Activated CD4-positive, alpha-beta T cell treated with anti-CD3 and anti-CD28 coated beads, Interleukin-2, amount 50 U/mL, for 16 hours (primary cell): ENCODE data around the gene TP63.

Experiments
- DNase-seq: peaks from one replicate; pipeline ENCODE4 v3.0.0-alpha.2; 2020

TP63 gene

DNA sequence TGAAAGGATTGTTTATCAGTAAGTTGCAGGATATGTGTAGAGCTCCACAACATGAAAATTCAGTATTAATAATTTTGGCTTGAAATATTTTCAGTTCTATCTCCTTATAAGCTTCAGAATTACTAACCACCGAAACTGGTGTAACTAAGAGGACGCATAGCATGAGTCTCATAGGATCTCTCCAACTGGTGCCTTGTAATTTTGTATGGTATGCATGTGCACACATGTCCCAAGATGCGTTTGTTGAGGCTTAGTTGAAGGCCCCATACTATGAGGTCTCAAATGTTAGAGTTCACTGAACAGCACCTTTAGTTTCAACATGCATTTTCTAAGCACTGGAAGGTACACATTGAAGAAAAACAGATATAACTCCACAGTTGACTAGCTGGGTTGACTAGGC lies 195.4 kb downstream of the TP63 start:
- DNase-seq: no peak

DNA sequence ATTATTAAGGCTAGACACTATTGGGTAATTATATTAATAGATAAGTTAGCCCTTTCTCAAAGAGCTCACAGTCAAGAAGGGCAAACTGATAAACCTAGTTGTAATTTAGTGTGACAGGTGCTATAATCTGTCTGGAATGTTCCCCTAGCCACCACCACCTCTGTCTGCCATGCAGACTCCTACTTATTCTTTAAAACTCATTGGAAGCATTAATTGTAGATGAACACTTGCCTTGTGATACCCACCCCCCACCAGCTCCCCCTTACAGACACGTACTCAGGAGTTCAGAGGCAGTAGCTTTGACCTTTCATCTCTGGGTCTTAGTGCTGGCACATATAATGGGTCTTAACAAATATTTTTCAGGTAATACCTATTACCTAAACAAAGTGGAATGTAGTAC lies 195.9 kb downstream of the TP63 start:
- DNase-seq: no peak

DNA sequence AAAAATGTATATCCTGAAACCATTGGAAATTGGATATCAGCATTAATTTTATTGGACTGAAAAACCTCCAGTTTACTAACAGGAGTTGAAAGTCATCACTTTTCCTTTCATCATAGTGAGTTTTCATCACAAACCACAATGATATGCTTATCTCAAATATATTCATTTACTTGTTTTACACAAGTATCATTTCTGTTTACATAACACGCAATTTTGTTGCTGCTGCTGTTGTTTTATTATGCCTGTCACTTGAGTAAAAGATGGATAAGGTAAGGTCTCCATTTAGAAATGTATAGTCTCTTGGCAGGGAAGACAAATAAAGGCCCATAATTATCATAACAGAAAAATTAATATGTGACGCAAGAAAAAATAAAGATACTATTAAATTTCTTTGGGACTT lies 199.2 kb downstream of the TP63 start:
- no peak for DNase-seq

DNA sequence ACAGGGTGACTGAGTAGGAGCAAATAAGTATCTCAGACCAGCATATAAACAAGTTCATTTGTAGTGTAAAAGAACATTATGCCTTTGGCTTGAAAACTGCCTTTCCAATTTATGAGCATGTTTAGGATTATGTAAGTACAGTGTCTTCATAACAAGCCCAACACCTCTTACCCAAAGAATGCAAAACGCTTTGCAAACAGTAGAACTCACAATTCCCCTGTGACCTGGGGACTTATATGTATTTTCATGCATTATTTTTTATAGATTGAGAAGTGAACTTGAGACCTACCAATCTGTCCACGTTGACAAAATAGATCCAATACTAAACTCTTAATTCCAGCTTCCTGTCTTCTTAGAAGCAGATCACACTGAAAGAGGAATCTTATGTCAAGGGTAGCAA lies 202.1 kb downstream of the TP63 start:
- no peak for DNase-seq

DNA sequence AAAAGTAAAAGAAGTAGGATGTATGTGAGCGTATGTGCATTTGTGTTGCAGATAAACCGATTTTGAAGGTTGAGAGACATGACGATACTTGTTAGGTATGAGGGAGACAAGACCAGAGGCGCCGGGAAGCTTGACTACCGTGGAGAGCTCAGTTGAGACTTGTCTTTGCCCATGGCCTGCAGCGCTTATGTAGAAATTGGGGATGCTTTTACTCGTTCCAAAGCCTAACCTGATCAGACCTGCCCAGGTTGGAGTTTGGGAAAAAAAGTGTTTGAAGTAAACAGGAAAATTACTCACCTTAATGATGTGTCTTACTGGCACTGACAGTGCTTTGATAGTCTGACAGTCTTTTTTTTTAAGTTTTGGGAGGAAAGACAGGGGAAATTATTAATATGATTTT lies 202.8 kb downstream of the TP63 start:
- no peak for DNase-seq

DNA sequence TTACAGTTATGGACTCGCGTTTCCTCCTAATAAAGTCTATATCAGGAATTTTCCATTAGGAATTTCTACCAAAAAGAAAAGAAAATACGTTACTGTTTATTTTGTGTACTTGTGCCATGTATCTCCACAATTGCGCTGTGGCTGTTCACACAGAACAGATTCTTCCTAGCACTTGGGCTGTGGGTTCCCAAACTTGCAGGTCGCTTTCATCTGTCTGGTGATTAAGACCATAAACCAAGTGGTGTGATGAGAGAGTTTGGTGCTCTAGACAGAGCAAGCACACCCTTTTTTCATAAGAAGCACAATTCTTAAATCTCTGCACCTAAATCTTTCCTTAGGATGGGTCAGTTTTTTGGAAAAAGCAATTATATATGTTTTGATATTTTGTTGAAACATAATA lies 203.3 kb downstream of the TP63 start:
- no peak for DNase-seq

DNA sequence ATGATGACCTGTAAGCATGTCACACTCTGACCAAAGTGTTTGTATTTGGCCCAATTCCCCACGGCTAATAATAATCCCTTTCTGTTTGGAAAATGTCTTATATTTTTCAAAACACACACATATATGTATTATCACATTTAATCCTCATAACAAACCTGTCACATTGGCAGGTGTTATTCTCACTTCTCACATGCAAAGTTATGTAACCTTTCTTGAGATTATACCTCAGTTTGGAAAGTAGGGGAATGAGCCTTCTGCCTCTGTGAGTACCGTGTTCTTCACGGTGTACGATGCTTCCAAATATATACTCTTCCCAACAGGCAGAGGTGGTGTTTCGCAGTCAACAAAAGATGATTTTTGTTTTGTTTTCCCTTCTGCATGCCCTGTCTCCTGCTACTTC lies 205.6 kb downstream of the TP63 start:
- no peak for DNase-seq

DNA sequence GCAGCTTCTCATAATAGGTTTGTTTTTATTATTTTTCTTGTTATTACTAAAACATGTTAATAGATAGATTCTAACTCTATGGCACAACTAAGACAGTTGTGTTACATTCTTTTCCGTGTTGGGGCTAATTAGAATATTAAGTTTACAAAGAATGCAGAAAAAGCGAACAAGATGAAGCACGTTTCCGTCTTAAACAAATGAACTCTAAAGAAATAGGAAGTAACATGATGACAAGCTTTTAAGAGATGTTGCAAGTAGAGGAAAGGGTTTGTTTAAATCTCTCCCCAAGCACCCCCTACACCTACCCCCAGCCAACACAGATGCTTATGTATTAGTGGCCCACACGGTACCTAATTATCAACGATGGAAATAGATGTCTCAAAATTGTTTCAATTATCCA lies 207.1 kb downstream of the TP63 start:
- no peak for DNase-seq

DNA sequence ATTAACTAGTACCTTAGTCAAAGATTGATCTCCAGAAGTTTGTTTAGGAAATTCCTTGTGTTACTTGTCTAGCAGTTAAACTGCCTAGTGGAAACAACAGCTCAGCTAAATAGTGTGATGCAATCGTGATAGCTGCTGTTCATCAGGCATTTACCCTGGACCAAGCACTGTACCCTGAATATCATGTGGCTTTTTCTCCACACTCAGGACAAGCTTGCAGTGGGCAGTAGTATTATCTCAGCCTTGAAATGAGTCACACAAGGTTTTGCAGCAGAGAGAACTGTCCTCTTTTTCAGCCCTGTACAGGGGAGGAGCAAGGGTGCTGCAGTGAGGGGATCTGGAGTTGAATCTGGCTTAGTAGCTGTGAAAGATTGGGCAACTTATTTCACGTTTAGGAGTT lies 208.4 kb downstream of the TP63 start:
- DNase-seq: peak; percentile 25

DNA sequence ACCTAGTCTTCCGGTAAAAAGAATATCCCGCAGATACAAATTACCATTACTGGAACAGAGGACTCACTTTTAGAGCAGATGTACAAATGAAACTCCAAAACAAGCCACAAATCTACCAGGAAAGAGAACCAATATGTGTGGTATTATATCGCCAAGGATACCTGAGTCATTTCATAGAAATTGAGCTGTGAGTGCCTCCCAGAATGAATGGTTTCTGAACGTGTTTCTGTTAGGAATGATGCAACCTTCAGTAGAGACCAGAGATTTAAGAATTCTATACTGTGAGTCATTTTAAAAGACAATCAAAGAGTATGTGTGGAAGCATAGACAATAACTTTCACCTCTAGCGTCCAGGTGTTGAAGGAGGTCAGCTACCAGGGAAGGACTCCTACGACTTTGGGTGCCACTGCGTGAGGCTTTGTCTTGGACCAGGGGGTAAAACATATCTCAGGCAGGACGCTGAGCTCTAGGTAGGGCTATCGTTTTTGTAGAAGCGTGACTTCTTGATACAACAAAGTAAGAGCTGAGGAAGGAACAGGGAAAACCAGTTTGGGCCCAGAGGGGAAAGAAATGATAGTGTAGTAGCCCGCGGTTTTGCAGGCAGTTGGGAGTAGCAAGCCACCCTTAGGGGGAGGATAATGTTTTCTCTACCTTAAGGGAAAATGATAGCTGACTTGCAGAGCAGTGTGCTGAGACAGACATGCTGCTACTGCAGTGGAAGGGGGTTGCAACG lies 210.4 kb downstream of the TP63 start:
- DNase-seq: peak; percentile 90

DNA sequence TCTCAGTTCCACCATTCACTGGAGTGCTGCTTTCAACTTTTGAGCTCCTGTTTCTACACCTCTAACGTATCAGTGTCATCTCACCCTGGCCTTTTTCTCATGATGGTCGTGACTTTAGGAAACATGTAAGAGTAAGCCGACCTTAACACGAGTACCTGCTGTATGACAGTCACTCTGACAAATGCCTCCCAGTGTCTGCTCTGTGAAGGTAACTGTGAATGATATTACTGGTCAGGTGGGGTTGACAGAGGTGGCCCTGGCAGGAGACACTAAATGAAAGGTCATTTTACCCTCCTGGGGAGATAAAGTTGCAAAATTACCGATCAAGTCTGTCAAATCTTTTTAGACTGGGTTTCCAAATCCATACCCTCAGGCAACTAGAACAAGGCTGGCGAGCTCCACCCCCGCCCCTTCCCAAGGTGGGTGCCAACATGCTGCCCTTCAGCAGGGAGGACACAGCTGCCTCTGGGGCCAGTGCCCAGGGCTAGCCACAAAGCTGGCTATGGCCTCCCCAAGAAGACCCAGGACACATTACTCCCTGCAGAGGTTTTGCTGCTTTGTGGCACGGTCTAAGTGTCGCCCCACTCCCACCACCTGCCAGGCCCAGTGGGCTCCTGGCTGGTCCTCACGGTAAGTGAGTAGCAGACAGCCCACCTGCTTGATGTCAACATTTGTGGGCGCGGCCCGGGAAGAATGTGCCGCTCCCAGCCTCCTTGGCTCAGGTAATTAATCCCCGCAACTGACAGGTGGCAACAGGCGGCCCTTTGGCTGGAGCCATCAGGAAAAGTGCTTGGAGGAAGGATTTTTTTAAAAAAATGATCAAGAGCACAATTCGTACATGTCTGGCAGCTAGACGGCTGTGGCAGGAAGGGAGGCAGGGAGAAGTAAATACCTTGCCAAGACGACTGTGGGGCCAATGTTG lies 211.8 kb downstream of the TP63 start:
- DNase-seq: no peak

DNA sequence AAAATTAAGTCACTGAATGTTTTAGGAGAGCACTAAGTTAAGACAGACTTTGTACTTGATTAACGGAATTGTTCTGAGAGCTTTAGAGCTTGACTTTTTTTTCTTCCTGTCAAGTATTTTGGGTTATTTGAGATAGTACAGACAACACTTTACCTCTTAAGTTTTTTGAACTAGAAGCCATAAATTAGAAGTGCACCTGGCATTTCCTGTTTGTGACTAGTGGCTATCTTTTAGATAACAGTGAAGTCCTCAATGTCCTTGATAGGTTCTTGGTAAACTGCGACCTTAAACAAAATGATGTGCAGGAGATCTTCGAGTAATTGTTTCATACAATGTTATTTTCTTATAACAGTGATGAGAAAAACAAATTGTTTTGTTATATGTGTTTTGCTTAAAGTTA lies 213.9 kb downstream of the TP63 start:
- no peak for DNase-seq

DNA sequence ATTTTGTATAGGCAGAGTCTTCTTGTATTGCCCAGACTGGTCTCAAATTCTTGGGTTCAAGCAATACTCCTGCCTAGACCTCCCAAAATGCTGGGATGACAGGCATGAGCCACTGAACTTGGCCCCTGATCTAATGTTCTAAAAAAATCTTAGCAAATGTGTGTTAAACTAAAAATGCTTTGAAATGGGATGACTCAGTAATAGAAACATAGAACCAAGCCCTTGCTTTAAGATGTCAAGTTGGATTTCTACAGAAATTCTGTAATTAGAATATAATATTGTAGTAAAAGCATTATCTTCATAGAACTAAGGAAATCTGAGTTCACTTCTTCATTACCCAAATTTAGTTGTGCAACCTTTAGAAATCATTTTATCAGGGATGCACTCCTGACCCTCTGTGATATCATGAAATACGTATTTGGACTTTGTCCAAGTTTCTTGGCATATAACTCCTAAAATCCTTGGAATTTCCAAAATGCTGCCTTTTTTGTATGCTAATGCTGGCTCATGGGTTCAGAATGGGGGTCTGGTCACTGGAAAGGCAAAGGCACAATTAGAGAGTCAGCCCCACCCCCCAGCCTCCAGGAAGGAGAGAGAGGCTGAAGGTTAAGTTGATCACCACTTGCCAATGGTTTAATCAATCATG lies 217.3 kb downstream of the TP63 start:
- no peak for DNase-seq

DNA sequence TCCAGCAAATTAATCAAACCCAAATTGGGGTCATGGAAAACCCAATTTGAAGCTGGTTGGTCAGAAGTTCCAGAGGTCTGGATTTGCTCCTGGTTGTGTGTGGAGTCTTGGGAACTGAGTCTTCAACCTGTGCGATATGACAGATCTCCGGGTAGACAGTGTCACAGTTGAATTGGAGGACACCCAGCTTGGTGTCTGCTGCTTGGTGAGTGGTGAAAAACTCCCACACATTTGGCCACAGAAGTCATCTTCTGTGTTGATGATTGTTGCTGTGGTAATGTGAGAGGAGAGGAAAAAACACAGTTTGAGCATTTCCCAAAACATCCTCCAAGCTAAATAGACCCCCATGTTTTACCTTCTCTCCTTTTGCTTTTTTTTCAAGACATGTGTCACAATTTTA lies 218.1 kb downstream of the TP63 start:
- DNase-seq: no peak

DNA sequence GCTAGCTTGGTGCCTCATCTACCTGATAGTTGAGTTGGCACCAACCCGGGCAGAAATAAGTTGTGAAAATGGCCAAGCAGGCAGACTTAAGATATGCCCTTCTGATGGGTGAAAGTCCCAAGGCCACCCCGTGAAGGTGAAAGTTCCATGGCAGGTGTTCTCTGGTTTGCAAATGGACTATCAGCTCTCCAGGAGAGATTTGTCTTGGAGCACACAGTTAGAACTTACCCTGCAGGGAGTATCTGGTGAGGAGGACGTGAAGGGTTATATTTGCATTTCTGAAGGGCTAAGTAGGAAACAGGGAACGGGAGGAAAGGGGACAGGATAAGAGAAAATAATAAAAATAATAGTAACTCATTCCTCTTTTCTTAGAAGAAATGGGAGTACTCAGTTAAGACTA lies 220.5 kb downstream of the TP63 start:
- no peak for DNase-seq

DNA sequence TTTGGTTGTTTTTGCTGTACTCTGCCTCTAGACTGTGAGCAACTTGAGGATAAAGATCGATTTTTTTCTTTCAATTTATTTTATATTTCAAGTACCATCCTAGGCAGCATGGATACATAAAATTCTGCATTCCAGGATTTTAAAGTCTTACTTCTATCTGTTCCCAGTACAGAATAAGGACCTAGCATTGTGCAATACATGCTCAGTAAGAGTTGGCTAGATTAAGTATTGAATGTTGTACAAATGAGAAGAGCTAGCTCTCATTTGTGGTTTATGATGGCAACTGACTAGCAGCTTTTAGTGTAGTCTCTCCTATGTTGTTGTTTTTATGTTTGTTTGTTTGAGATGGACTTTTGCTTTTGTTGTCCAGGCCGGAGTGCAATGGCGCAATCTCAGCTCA lies 222.7 kb downstream of the TP63 start:
- no peak for DNase-seq

DNA sequence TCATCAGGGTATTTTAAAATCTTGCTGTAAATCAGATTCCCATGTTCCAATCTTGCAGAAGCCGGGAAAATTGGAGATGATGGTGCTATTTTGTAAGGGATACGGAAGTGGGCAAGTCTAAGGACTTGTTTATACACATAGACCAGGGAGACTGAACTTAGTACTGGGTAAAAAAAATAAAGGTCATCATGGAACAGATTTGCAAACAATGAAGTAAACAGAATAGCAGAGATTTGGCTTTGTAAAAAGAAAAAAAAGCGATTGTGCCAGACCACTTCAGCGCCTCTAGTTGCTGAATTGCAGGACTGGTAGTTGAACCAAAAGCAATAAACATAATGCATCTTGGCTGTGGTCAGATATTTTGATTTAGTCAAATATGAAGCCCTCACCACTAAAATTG lies 229.1 kb downstream of the TP63 start:
- no peak for DNase-seq

DNA sequence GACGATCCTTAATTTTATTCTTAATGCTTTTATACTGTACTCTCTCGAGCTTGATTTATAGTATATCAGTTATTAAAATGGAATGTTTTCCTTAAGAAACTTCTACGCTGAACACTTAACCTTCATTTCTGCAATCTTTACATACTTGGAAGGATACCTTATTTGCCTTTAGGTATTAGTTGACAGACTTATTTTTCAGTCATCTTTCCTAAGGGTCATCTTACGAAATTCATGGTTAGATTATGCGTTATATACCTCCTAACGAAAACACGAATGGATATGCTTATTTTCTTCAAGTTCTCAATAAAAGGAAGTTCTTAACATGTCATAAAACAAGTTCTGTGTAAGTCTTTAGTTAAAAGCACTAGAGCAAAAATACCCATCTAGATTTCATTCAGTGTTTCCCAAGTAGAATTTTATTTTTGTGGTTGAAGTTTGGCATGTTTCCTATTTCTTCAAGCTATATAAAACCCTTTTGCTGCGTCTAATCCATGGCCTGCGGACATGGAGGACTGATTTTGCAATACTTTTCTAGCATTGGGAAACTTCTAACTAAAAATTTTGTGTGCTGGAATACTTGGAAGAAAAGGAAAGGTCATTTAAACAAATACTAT lies 231.3 kb downstream of the TP63 start:
- no peak for DNase-seq

DNA sequence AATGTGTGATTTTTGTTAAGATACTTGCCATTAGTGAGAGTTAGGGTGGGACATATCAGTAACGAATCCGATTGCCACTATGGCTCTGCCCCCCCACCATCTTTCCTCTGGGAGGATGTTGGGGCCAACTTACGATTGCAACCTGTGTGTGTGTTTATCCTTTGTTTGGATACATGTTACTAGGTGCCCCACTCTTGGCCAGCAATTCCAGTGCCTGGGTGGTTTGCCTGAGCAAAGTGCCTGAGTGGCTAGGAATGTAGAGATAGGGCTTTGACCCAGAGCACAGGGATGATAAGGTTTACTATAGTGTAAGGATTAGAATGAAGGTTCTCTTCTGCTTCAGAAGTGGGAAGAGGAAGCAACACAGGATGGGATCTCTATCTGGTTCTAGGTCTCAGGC lies 231.8 kb downstream of the TP63 start:
- no peak for DNase-seq

DNA sequence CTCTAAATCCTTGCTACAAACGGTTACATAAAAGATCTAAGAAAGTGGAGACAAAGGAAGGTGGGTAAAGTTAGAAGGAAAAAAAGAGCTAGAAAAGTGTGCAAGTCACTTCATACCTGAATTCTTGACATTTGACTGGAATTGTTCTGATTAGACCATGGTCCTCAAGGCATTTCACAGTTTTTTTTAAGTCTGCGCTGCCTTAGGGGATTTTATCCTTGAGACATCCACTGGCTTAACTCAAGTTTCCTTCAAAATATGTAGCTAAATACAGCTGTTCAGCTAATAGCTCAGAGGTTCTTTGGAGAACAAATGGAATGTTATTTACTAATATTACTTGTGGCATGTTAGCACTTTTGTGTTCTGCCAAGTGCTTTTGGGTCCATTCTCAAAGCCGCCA lies 236.9 kb downstream of the TP63 start:
- DNase-seq: no peak

DNA sequence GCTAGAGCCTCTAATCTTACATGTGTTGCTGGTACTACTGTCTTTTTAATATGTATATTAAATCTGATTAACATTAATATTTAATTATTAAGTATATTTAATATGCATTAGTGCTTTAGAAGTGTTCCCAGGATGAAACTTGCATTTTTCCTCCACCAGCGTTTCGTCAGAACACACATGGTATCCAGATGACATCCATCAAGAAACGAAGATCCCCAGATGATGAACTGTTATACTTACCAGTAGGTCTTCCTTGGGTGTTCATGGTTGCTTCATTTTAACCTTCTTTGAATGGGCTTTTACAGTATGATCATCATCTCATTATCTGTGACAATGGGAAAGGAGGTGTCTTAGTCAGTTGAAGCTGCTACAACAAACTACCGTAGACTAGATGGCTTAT lies 238.0 kb downstream of the TP63 start:
- DNase-seq: no peak

DNA sequence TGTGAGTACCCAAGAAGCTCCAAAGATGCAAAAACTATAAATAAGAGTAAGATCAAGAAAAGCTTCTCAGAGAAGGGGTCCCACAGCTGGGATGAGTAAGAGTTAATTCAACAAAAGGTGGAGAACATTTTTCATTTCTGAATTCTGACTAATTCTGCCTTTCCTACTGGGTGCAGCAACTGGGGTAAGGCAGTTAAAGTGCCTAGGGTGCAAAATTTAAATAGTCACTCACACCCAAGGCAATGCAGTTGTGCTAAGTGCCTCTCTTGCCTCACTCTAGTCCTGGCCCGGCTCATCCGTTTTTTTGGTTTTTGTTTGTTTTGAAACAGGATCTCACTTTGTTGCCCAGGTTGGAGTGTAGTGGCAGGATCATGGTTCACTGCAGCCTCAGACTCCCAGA lies 240.2 kb downstream of the TP63 start:
- DNase-seq: peak; percentile 28

DNA sequence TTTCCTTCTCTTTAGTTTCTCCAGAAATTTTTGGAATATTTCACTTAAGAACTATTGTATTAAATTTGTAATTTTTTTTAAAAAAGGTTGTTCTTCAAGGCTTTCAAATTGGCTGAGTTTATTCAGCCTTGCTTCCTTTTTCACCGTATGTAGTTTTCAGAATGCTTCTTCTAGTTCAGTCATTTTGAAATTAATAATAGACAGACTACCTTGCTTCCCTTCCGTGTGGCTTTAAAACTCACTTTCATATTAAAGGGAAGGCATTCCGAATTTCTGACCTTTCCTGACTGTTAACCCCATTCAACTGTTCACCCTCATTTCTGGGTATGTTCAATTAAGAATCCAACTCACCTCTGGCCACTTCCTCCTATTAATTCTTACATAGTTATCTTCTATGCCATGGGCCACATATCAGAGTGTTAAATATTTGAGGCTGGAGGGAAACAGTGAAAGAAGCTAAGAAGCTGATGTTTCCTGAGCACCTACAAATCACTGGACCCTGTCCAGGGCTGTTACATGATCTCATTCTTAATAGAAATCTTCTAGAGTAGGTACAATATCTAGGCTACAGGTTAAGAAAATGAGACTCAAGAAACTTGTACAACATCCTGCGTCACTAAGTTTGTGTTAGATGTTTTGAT lies 252.0 kb downstream of the TP63 start:
- no peak for DNase-seq
